ENCODE results near the gene NRXN3.
"Not testable (repeated sequence)": the region's sequence is repeated elsewhere in the genome, so short reads cannot be mapped to it uniquely, and the experiment has no call there.

The NRXN3 gene

GRCh38 chr14:79011091-79011919, 841.1 kb downstream of the NRXN3 start:
- H3K36me3 ChIP-seq (ENCODE audit: control insufficient read depth, insufficient read depth, low read length), result no peaks in the 10 kb centered on the region
- no peaks in the 10 kb centered on the region for H3K27me3 ChIP-seq (ENCODE audit: control insufficient read depth, insufficient read depth, low read length)
- no peak overlapping the region for H3K9ac ChIP-seq (ENCODE audit: low read length)
- H3K4me3 ChIP-seq (ENCODE audit: low read length), result no peak overlapping the region
- no peaks in the 10 kb centered on the region for H3K9me3 ChIP-seq (ENCODE audit: control insufficient read depth, low read length)
- no peaks in the 10 kb centered on the region for H3K4me1 ChIP-seq (ENCODE audit: control insufficient read depth, insufficient read depth, low read length)

DNA sequence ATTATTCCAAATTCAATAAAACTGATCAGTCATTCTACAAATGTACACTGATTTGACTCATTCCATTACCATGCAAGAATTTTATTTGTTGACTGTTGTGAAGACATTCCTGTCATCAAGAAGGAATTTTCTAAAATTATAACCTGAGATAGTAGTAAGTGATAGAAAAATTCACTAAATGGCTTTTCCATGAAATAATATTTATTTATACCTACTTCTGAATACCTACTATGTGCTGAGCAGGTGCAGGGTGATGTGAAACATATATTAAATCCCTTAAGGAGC, 841.7 kb downstream of the NRXN3 start:
- H3K27me3 ChIP-seq (ENCODE audit: control insufficient read depth, insufficient read depth, low read length), result no peaks in the 10 kb centered on the region
- H3K9ac ChIP-seq (ENCODE audit: low read length), result no peak overlapping the region
- no peaks in the 10 kb centered on the region for H3K9me3 ChIP-seq (ENCODE audit: control insufficient read depth, low read length)
- no peaks in the 10 kb centered on the region for H3K4me1 ChIP-seq (ENCODE audit: control insufficient read depth, insufficient read depth, low read length)
- H3K4me3 ChIP-seq (ENCODE audit: low read length), result no peak overlapping the region
- no peaks in the 10 kb centered on the region for H3K36me3 ChIP-seq (ENCODE audit: control insufficient read depth, insufficient read depth, low read length)

GRCh38 chr14:79016828-79017505, 846.8 kb downstream of the NRXN3 start:
- Histone ChIP-seq H3K36me3 (ENCODE audit: control insufficient read depth, insufficient read depth, low read length) (no peaks in the 10 kb centered on the region), H3K4me1 (ENCODE audit: control insufficient read depth, insufficient read depth, low read length) (no peaks in the 10 kb centered on the region), H3K27me3 (ENCODE audit: control insufficient read depth, insufficient read depth, low read length) (no peaks in the 10 kb centered on the region), H3K9ac (ENCODE audit: low read length) (no peak overlapping the region), H3K9me3 (ENCODE audit: control insufficient read depth, low read length) (no peaks in the 10 kb centered on the region), H3K4me3 (ENCODE audit: low read length) (no peak overlapping the region)

DNA sequence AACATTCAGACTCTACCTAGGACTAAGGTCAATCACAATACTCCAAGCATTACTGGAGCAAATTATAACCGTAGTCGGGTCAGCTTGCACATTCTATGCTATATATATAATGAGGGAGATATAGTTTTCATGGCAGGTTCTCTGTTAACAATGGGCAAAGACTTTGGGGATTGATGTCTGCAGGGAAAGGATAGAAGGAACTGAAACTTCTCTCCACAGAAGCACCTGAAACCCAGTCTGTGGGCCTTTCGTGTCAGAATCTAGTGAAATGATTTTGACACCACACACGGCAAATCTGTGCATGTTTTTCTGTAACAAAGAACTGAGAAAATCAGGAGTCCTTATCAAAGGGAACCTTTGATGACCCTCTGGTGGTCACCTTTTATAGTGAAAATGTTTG, 847.4 kb downstream of the NRXN3 start:
- no peaks in the 10 kb centered on the region for H3K4me1 ChIP-seq (ENCODE audit: control insufficient read depth, insufficient read depth, low read length)
- H3K36me3 ChIP-seq (ENCODE audit: control insufficient read depth, insufficient read depth, low read length), result no peaks in the 10 kb centered on the region
- no peaks in the 10 kb centered on the region for H3K9me3 ChIP-seq (ENCODE audit: control insufficient read depth, low read length)

DNA sequence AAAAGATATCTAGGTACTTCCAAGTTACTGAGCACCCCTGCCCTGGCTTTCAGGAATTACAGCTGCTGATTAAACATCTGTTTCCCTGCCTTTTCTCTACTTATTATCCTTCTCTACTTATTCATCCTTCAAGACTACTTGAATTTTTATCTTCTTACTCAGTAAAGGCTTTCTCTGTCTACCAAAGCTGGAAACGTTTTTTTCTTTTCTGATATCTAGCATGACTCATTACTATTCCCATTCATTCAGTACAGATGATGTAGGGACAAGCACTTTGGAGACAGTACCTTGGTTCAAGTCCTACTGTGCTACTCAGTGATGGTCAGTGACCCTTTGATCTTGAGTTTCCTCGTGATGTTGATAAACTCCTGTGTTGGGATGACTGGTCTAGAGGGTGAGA, 848.7 kb downstream of the NRXN3 start:
- H3K36me3 ChIP-seq (ENCODE audit: control insufficient read depth, insufficient read depth, low read length), result no peaks in the 10 kb centered on the region
- H3K4me1 ChIP-seq (ENCODE audit: control insufficient read depth, insufficient read depth, low read length), result no peaks in the 10 kb centered on the region
- no peak overlapping the region for H3K9ac ChIP-seq (ENCODE audit: low read length)
- no peaks in the 10 kb centered on the region for H3K9me3 ChIP-seq (ENCODE audit: control insufficient read depth, low read length)
- no peaks in the 10 kb centered on the region for H3K27me3 ChIP-seq (ENCODE audit: control insufficient read depth, insufficient read depth, low read length)
- H3K4me3 ChIP-seq (ENCODE audit: low read length), result no peak overlapping the region

More for the DNA sequence above, 847.4 kb downstream of the NRXN3 start:
- Histone ChIP-seq H3K9ac (ENCODE audit: low read length) (no peak overlapping the region), H3K27me3 (ENCODE audit: control insufficient read depth, insufficient read depth, low read length) (no peaks in the 10 kb centered on the region), H3K4me3 (ENCODE audit: low read length) (no peak overlapping the region)

- not testable (repeated sequence) for H3K9me3 ChIP-seq (ENCODE audit: control insufficient read depth, low read length); H3K9ac ChIP-seq (ENCODE audit: low read length); H3K4me3 ChIP-seq (ENCODE audit: low read length); H3K4me1 ChIP-seq (ENCODE audit: control insufficient read depth, insufficient read depth, low read length); H3K27me3 ChIP-seq (ENCODE audit: control insufficient read depth, insufficient read depth, low read length); H3K36me3 ChIP-seq (ENCODE audit: control insufficient read depth, insufficient read depth, low read length)
These were observed 849.7 kb downstream of the NRXN3 start for GRCh38 chr14:79019898-79020297.

- Histone ChIP-seq H3K36me3 (ENCODE audit: control insufficient read depth, insufficient read depth, low read length) (no peaks in the 10 kb centered on the region), H3K9me3 (ENCODE audit: control insufficient read depth, low read length) (no peaks in the 10 kb centered on the region), H3K9ac (ENCODE audit: low read length) (no peak overlapping the region), H3K27me3 (ENCODE audit: control insufficient read depth, insufficient read depth, low read length) (no peaks in the 10 kb centered on the region), H3K4me1 (ENCODE audit: control insufficient read depth, insufficient read depth, low read length) (no peaks in the 10 kb centered on the region), H3K4me3 (ENCODE audit: low read length) (no peak overlapping the region)
These were observed 851.6 kb downstream of the NRXN3 start for GRCh38 chr14:79021766-79022165.

- H3K27me3 ChIP-seq (ENCODE audit: control insufficient read depth, insufficient read depth, low read length), result no peaks in the 10 kb centered on the region
- H3K9ac ChIP-seq (ENCODE audit: low read length), result no peak overlapping the region
- no peaks in the 10 kb centered on the region for H3K36me3 ChIP-seq (ENCODE audit: control insufficient read depth, insufficient read depth, low read length)
- H3K4me1 ChIP-seq (ENCODE audit: control insufficient read depth, insufficient read depth, low read length), result no peaks in the 10 kb centered on the region
- no peak overlapping the region for H3K4me3 ChIP-seq (ENCODE audit: low read length)
- no peaks in the 10 kb centered on the region for H3K9me3 ChIP-seq (ENCODE audit: control insufficient read depth, low read length)
These were observed 857.0 kb downstream of the NRXN3 start for GRCh38 chr14:79027138-79027537.

DNA sequence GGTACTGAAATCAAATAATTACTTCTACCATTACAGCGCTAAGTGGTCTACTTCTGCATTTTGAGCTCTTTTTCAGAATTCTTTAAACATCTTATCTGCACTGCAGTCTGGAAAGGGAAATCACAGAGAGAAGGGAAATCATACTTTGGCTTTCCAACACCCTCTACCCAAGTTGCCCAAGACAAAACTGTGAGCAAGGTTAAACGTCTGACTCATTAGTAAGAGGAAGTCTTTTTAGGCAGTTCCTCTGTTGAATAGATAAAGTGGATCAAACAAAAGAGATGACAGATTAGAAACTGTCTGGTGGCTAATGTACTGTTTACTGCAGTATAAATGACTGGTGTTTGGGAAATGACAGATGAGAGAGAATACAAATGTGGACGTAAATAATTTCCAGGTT, 858.1 kb downstream of the NRXN3 start:
- H3K27me3 ChIP-seq (ENCODE audit: control insufficient read depth, insufficient read depth, low read length), result no peaks in the 10 kb centered on the region
- H3K9ac ChIP-seq (ENCODE audit: low read length), result no peak overlapping the region
- H3K36me3 ChIP-seq (ENCODE audit: control insufficient read depth, insufficient read depth, low read length), result no peaks in the 10 kb centered on the region
- H3K9me3 ChIP-seq (ENCODE audit: control insufficient read depth, low read length), result no peaks in the 10 kb centered on the region
- no peak overlapping the region for H3K4me3 ChIP-seq (ENCODE audit: low read length)
- H3K4me1 ChIP-seq (ENCODE audit: control insufficient read depth, insufficient read depth, low read length), result no peaks in the 10 kb centered on the region

GRCh38 chr14:79036441-79036840, 866.3 kb downstream of the NRXN3 start:
- Histone ChIP-seq H3K4me1 (ENCODE audit: control insufficient read depth, insufficient read depth, low read length) (no peaks in the 10 kb centered on the region), H3K9ac (ENCODE audit: low read length) (no peak overlapping the region), H3K36me3 (ENCODE audit: control insufficient read depth, insufficient read depth, low read length) (no peaks in the 10 kb centered on the region), H3K27me3 (ENCODE audit: control insufficient read depth, insufficient read depth, low read length) (no peaks in the 10 kb centered on the region), H3K9me3 (ENCODE audit: control insufficient read depth, low read length) (no peaks in the 10 kb centered on the region), H3K4me3 (ENCODE audit: low read length) (no peak overlapping the region)

DNA sequence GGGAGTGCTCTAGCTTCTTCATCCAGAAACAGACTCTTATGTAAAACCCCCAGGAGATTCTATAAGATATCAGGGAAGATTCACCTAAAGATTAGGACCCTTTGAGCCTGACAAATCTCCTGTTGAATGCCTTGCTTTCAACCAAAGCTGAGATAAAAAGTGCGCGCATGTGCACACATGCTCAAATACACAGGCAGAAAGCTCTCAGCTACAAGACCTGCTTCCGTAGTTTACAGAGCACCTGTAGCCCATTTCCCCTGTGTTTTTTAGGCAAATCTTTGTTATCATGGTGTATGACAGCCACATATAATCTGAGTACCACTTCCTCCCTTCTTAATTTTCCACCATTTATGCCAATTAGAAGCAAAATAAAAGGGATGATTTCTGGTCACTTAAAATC, 866.9 kb downstream of the NRXN3 start:
- H3K4me1 ChIP-seq (ENCODE audit: control insufficient read depth, insufficient read depth, low read length), result no peaks in the 10 kb centered on the region
- H3K4me3 ChIP-seq (ENCODE audit: low read length), result no peak overlapping the region
- H3K27me3 ChIP-seq (ENCODE audit: control insufficient read depth, insufficient read depth, low read length), result no peaks in the 10 kb centered on the region
- no peak overlapping the region for H3K9ac ChIP-seq (ENCODE audit: low read length)
- no peaks in the 10 kb centered on the region for H3K9me3 ChIP-seq (ENCODE audit: control insufficient read depth, low read length)
- no peaks in the 10 kb centered on the region for H3K36me3 ChIP-seq (ENCODE audit: control insufficient read depth, insufficient read depth, low read length)

DNA sequence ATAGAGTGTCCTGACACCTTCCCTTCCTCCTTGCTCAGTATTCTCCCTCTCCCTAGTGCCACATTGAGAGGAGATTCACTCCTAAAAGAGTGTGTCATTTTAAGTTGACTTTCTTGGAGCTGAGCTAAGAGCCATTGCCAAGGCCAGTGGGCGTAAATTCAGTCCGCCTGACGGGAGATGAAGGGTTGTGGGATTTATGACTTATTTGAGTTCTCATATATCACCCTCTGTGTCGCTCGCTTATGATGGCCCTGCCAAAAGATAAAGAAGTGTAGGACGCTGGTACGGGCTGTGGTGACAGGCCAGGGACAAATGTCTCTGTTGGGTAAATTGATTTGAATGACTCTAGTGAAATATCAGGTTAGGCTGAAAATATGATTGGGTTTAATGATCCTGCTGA, 867.4 kb downstream of the NRXN3 start:
- no peaks in the 10 kb centered on the region for H3K4me1 ChIP-seq (ENCODE audit: control insufficient read depth, insufficient read depth, low read length)
- H3K9ac ChIP-seq (ENCODE audit: low read length), result no peak overlapping the region
- H3K9me3 ChIP-seq (ENCODE audit: control insufficient read depth, low read length), result no peaks in the 10 kb centered on the region

More for the DNA sequence above, 867.4 kb downstream of the NRXN3 start:
- Histone ChIP-seq H3K36me3 (ENCODE audit: control insufficient read depth, insufficient read depth, low read length) (no peaks in the 10 kb centered on the region), H3K4me3 (ENCODE audit: low read length) (no peak overlapping the region), H3K27me3 (ENCODE audit: control insufficient read depth, insufficient read depth, low read length) (no peaks in the 10 kb centered on the region)

All from mucosa of stomach (tissue), 1 donor.